GM12878 (cell line): ENCODE data around the gene PPFIBP1. TPM values are rescaled to one million over a fixed set of nuclear protein-coding genes. Genes with fewer than 3 reads are reported as not detected.

Experiments
- ATAC-seq: fragments of 200-7000 bp; cut with Tn5 transposase; 3 replicates; pipeline ENCODE4 v1.9.1; 2020; ENCODE audit warnings: mild to moderate bottlenecking, moderate library complexity
- BruUV-seq: library from RNA; stranded (reverse); fragments of 400-500 nt; replicated peaks from 2 replicates; lab custom pipeline; 2021; lab: Mats Ljungman, UMichigan
- CTCF ChIA-PET: fragments of 300-600 bp; sonication (Branson Sonifier 250); formaldehyde crosslinking; extraction: SDS; loops from one replicate; lab custom pipeline; 2021; ENCODE audit warnings: inconsistent platforms; lab: Yijun Ruan, JAX
- POLR2A ChIA-PET: fragments of 350-600 bp; formaldehyde crosslinking; extraction: SDS; loops from one replicate; lab custom pipeline; 2021; ENCODE audit warnings: inconsistent platforms; lab: Charles Lee
- RAD21 ChIA-PET: fragments of 300-600 bp; sonication (Branson Sonifier 250); formaldehyde crosslinking; loops from one replicate; lab custom pipeline; 2023; ENCODE audit warnings: antibody characterized with exemption; ENCODE audit not compliant: unreplicated experiment; lab: Charles Lee
- SMC1A ChIA-PET: fragments of 300-600 bp; sonication (Branson Sonifier 250); formaldehyde crosslinking; loops from one replicate; lab custom pipeline; 2023; ENCODE audit not compliant: unreplicated experiment, uncharacterized antibody; lab: Charles Lee
- DNase-seq: peaks from one replicate; pipeline ENCODE4 v3.0.0-alpha.2; 2011; ENCODE audit warnings: low read depth, low spot score
- FAIRE-seq: peaks from 3 replicates; lab custom pipeline; 2011; peaks lifted over from hg19 to GRCh38; lab: Jason Lieb, UNC
- H2AFZ ChIP-seq: 2 replicates; pipeline ENCODE4 v1.6.0; 2011; ENCODE audit warnings: low read depth, low read length, control low read depth; ENCODE audit not compliant: control insufficient read depth
- H3K27ac ChIP-seq: 2 replicates; pipeline ENCODE4 v1.5.1; 2011; ENCODE audit warnings: control low read depth; ENCODE audit not compliant: control insufficient read depth, insufficient read depth
- H3K27me3 ChIP-seq, 2 experiments: replicated peaks in 1 of 2; 2 replicates each; pipeline versions ENCODE4 v1.6.0 to v1.6.1; 2011; ENCODE audit warnings: low read length in 1 of 2; ENCODE audit not compliant: control insufficient read depth in 2 of 2, insufficient read depth in 2 of 2
- H3K36me3 ChIP-seq, 2 experiments: 2 replicates each; pipeline ENCODE4 v1.5.1; 2011; ENCODE audit warnings: low read length in 1 of 2; ENCODE audit not compliant: control insufficient read depth in 2 of 2, insufficient read depth in 2 of 2
- H3K4me1 ChIP-seq: 2 replicates; pipeline ENCODE4 v1.6.1; 2011; ENCODE audit warnings: mild to moderate bottlenecking, low read length, moderate library complexity, mixed read lengths; ENCODE audit not compliant: control insufficient read depth, insufficient read depth
- H3K4me2 ChIP-seq: 2 replicates; pipeline ENCODE4 v1.6.0; 2011; ENCODE audit warnings: control low read depth; ENCODE audit not compliant: control insufficient read depth, insufficient read depth
- H3K4me3 ChIP-seq: fragments of 200-600 bp; sonication (generic); 2 replicates; pipeline ENCODE4 v1.5.1; 2016
- H3K79me2 ChIP-seq: 2 replicates; pipeline ENCODE4 v1.6.0; 2011; ENCODE audit warnings: low read length; ENCODE audit not compliant: control insufficient read depth, insufficient read depth
- H3K9ac ChIP-seq: 2 replicates; pipeline ENCODE4 v1.8.0; 2011; ENCODE audit warnings: low read length, control low read depth, mixed read lengths; ENCODE audit not compliant: control insufficient read depth, insufficient read depth
- H3K9me3 ChIP-seq: replicated peaks from 3 replicates; pipeline ENCODE4 v1.5.1; 2011; ENCODE audit warnings: mild to moderate bottlenecking, low read length; ENCODE audit not compliant: control insufficient read depth, insufficient read depth
- H4K20me1 ChIP-seq: 2 replicates; pipeline ENCODE4 v1.6.0; 2011; ENCODE audit not compliant: control insufficient read depth, insufficient read depth
- ATF7 ChIP-seq: fragments of 450-650 bp; IDR thresholded peaks from 2 replicates; pipeline ENCODE4 v1.6.1; 2016; ENCODE audit warnings: low read depth, mild to moderate bottlenecking
- GABPA ChIP-seq: IDR thresholded peaks from 2 replicates; pipeline ENCODE4 v1.6.1; 2014; ENCODE audit warnings: antibody characterized with exemption, low read depth, mild to moderate bottlenecking, inconsistent platforms
- HDAC2 ChIP-seq: fragments of 200-600 bp; sonication (generic); IDR thresholded peaks from 2 replicates; pipeline ENCODE4 v1.6.1; 2017
- MEF2A ChIP-seq: IDR thresholded peaks from 2 replicates; pipeline ENCODE4 v1.6.1; 2011; ENCODE audit warnings: low read depth, mild to moderate bottlenecking, low read length, moderate library complexity; ENCODE audit not compliant: insufficient read depth
- NFYB ChIP-seq: IDR thresholded peaks from 2 replicates; pipeline ENCODE4 v1.6.1; 2011; ENCODE audit warnings: low read depth, mild to moderate bottlenecking, low read length, improper control_type of control experiment, moderate library complexity; ENCODE audit not compliant: insufficient read depth
- SPI1 ChIP-seq: IDR thresholded peaks from 2 replicates; pipeline ENCODE4 v1.6.1; 2011; ENCODE audit warnings: low read depth, mild to moderate bottlenecking, low read length, moderate library complexity, borderline replicate concordance; ENCODE audit not compliant: insufficient read depth
- WGBS: methylation state at CpG from one replicate; pipeline ENCODE4 v1.1.6; 2016; ENCODE audit warnings: low lambda C conversion rate; ENCODE audit not compliant: insufficient replicate concordance, insufficient coverage; ENCODE audit errors: missing lambda C conversion rate; 5-methylcytosine and 5-hydroxymethylcytosine counted together
- in situ Hi-C: fragments of 300-500 bp; cut with MboI; formaldehyde crosslinking; loops from 9 replicates; pipeline ENCODE4 v1.14.3; 2018; ENCODE audit warnings: mixed read lengths
- intact Hi-C: fragments of 100-400 bp; cut with micrococcal nuclease; formaldehyde crosslinking; loops from one replicate; pipeline ENCODE4 v1.14.2; 2022; ENCODE audit not compliant: unreplicated experiment
- polyA plus RNA-seq, 11 experiments: library from polyadenylated mRNA; depleted of rRNA in 4 of 11; unstranded in 6 of 11; stranded (reverse) in 5 of 11; fragments of >200 nt; fragmentation: Nextera tagmentation in 4 of 11; fragmentation: Illumina TruSeq in 1 of 11; extraction: Ambion mirVana in 4 of 11; extraction: Trizol in 1 of 11; gene quantifications; 1 replicate in 1 of 11; 2 replicates in 10 of 11; pipeline versions ENCODE4 v1.2.1 to v1.2.3, GENCODE V29; 2011 to 2016; ENCODE audit warnings: inconsistent platforms in 2 of 11, missing spikeins in 2 of 11, low read depth in 1 of 11
- total RNA-seq, 4 experiments: library from RNA; depleted of rRNA in 3 of 4; stranded (reverse); fragments of >200 nt in 3 of 4; fragmentation: Illumina TruSeq in 1 of 4; extraction: Trizol in 1 of 4; gene quantifications; 2 replicates each; pipeline versions ENCODE4 v1.2.1 to v1.2.3, GENCODE V29; 2013 to 2021
- TF ChIP-seq, protein P1 (sequence below): fragments of 450-650 bp; IDR thresholded peaks from 2 replicates; pipeline ENCODE4 v1.6.1; 2017; ENCODE audit warnings: low read depth, mild to moderate bottlenecking, moderate library complexity

PPFIBP1 gene
- total and polyA plus RNA-seq, 10 of the 15 experiments (the other 5 are each of a cell fraction or from before 2014, with no cell fraction given): 0.47 to 7.8 (median 3.6) TPM

DNA sequence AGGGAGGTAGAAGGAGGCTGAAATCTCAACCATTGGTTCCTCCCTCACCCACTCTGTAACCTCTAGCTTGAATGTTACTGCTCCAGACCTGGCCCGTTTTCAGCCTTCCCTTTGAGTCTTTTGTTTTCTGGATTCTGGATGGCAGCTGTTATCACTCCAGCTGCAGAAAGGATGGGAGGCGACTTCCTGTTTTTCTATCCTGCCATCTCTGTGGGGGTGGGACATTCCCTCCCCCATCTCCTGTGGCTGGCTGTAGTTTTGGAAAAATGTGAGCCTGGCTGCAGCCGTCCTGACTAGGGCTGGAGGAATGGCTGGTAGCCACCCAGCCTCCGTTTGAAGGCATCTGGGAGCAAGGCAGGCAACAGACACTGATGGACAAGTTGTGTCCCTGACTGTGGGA lies 2.9 kb upstream of the PPFIBP1 start:
- Histone ChIP-seq H3K79me2 (peaks cover 9% of the 10 kb centered on the region), H3K27me3 (no peaks in the 10 kb centered on the region), H3K4me2 (no peak overlapping the region)
- DNase-seq: no peak
- 85% methylated on average over 4 of the region's 4 CpGs for WGBS
- POLR2A ChIA-PET: no interaction called here
- no peak for TF ChIP-seq MEF2A
- TF ChIP-seq HDAC2: no peak
- TF ChIP-seq GABPA: no peak
- TF ChIP-seq SPI1: no peak
- TF ChIP-seq NFYB: no peak
- TF ChIP-seq ATF7: no peak
- TF ChIP-seq, protein P1, sequence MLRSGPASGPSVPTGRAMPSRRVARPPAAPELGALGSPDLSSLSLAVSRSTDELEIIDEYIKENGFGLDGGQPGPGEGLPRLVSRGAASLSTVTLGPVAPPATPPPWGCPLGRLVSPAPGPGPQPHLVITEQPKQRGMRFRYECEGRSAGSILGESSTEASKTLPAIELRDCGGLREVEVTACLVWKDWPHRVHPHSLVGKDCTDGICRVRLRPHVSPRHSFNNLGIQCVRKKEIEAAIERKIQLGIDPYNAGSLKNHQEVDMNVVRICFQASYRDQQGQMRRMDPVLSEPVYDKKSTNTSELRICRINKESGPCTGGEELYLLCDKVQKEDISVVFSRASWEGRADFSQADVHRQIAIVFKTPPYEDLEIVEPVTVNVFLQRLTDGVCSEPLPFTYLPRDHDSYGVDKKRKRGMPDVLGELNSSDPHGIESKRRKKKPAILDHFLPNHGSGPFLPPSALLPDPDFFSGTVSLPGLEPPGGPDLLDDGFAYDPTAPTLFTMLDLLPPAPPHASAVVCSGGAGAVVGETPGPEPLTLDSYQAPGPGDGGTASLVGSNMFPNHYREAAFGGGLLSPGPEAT: no peak
- TF ChIP-seq, all 136 proteins: peak for 0
- intact Hi-C loops (no loop called here), in situ Hi-C loops (no loop called here)
- Histone ChIP-seq H3K36me3 (no peaks in the 10 kb centered on the region), H3K9me3 (no peaks in the 10 kb centered on the region), H4K20me1 (no peaks in the 10 kb centered on the region), H3K27ac (no peak overlapping the region), H2AFZ (no peak overlapping the region), H3K4me3 (no peak overlapping the region), H3K4me1 (no peaks in the 10 kb centered on the region), H3K9ac (no peak overlapping the region)
- ChIA-PET SMC1A (no interaction called here), RAD21 (no interaction called here), CTCF (interaction anchor here (1.0 kb wide), 1 partner anchor 105 kb away, joined by 3 read pairs; no protein-coding TSS in a partner anchor)
- BruUV-seq: no TSS peak
- no peak for FAIRE-seq
- no peak for ATAC-seq
